Brain microvascular endothelial cell (primary cell): Measurements from ENCODE around the gene LIPT2.

Source experiments
- DNase-seq: peaks from one replicate; pipeline ENCODE4 v3.0.0-alpha.2; 2020
- H3K27ac ChIP-seq: fragments of 250-450 bp; sonication (Bioruptor Pico); 2 replicates; pipeline ENCODE4 v1.5.1; 2020; ENCODE audit warnings: mild to moderate bottlenecking, moderate library complexity
- H3K27me3 ChIP-seq: fragments of 250-450 bp; sonication (Bioruptor Pico); replicated peaks from 2 replicates; pipeline ENCODE4 v1.5.1; 2020; ENCODE audit warnings: mild to moderate bottlenecking
- H3K36me3 ChIP-seq: fragments of 250-450 bp; sonication (Bioruptor Pico); replicated peaks from 2 replicates; pipeline ENCODE4 v1.5.1; 2020; ENCODE audit warnings: mild to moderate bottlenecking
- H3K4me3 ChIP-seq: 2 replicates; pipeline ENCODE4 v1.5.1; 2011; ENCODE audit warnings: low read depth, mild to moderate bottlenecking, control low read depth, low read length, moderate library complexity
- in situ Hi-C: cut with HindIII; loops from 2 replicates; pipeline ENCODE4 v1.10.0; 2017; ENCODE audit warnings: low sequenced_read_pairs, low pct_ligation_motif_present
- TF ChIP-seq, protein P1 (sequence below): IDR thresholded peaks from 2 replicates; pipeline ENCODE4 v1.5.1; 2011; ENCODE audit warnings: low read depth, mild to moderate bottlenecking, moderate library complexity, low read length, control low read depth, inconsistent platforms; ENCODE audit errors: missing control alignments

The LIPT2 gene

DNA sequence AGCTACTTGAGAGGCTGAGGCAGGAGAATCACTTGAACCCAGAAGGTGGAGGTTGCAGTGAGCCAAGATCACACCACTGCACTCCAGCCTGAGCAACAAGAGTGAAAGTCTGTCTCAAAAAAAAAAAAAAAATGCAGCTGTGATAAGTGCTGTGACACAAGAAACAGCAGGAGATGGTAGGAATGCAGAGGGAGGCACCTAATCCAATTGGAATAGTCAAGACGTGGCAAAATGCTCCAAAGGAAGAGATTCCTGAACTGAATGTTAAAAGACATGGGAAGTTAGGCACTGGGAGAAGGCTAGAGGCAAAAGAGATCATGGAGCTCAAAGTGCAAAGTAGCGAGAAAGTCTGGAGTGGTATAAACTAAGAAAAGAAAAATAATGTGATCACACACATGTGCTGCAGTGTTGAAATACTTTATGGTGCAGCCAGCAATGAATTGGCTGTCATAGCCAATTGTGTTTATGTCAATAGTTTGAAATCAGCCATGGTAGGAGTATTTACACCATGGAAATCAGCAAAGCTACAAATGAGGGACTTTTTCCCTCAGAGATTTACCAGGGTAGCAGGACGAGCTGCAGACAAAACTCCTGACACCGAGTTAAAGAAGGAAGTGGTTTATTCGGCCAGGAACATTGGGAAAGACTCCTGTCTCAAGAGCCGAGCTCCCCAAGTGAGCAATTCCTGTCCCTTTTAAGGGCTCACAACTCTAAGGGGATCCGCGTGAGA lies 40.9 kb upstream of the LIPT2 start:
- no peak for DNase-seq
- Histone ChIP-seq H3K4me3 (no peak overlapping the region), H3K27me3 (no peaks in the 10 kb centered on the region), H3K27ac (no peak overlapping the region), H3K36me3 (no peaks in the 10 kb centered on the region)
- in situ Hi-C loops: no loop called here
- TF ChIP-seq, protein P1, sequence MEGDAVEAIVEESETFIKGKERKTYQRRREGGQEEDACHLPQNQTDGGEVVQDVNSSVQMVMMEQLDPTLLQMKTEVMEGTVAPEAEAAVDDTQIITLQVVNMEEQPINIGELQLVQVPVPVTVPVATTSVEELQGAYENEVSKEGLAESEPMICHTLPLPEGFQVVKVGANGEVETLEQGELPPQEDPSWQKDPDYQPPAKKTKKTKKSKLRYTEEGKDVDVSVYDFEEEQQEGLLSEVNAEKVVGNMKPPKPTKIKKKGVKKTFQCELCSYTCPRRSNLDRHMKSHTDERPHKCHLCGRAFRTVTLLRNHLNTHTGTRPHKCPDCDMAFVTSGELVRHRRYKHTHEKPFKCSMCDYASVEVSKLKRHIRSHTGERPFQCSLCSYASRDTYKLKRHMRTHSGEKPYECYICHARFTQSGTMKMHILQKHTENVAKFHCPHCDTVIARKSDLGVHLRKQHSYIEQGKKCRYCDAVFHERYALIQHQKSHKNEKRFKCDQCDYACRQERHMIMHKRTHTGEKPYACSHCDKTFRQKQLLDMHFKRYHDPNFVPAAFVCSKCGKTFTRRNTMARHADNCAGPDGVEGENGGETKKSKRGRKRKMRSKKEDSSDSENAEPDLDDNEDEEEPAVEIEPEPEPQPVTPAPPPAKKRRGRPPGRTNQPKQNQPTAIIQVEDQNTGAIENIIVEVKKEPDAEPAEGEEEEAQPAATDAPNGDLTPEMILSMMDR: no peak

- no peak overlapping the region for H3K27ac ChIP-seq
- TF ChIP-seq, protein P1: no peak
- no peak overlapping the region for H3K4me3 ChIP-seq
- no peaks in the 10 kb centered on the region for H3K36me3 ChIP-seq
- in situ Hi-C loops: no loop called here
- DNase-seq: no peak
- no peaks in the 10 kb centered on the region for H3K27me3 ChIP-seq
Measured at GRCh38 chr11:74533421-74533820, 39.9 kb upstream of the LIPT2 start.

DNA sequence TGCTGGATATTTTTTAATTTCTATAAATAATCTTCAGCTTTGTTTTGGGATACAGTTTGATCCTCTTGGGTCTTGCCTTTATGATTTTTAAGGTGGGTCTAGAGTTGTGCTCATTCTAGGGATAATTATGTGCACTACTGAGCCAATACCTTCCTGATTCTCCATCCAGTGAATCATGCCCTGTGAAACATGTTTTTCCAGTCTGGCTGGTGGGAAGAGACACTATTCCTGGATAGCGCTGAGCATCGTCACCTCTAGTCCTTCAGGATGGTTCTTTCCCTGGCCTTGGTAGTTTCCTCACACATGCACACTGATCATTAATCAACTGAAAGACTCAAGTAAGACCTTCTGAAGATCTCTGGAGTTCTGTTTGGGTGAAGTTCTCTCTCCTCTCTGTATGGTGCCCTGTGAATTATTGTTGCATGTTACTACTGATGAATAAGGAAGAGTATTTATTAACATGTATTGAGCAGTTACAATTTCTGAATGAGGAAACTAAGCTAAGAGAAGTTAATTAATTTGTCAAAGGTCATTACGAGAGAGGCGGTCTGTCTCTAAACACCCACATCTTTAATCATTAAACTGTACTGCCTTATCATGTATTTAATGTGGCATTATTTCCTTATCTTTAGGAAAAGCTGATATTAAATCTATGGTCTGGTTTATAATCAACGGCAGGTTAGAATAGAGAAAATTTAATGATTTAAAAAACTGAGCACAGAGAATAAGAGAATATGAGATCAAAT lies 39.1 kb upstream of the LIPT2 start:
- no peak for DNase-seq
- in situ Hi-C loops: no loop called here
- no peak overlapping the region for H3K4me3 ChIP-seq
- TF ChIP-seq, protein P1: no peak
- H3K27me3 ChIP-seq: no peaks in the 10 kb centered on the region
- no peaks in the 10 kb centered on the region for H3K36me3 ChIP-seq
- no peak overlapping the region for H3K27ac ChIP-seq

- no peak overlapping the region for H3K27ac ChIP-seq
- H3K4me3 ChIP-seq: no peak overlapping the region
- H3K36me3 ChIP-seq: no peaks in the 10 kb centered on the region
- in situ Hi-C loops: no loop called here
- H3K27me3 ChIP-seq: no peaks in the 10 kb centered on the region
- DNase-seq: no peak
- TF ChIP-seq, protein P1: no peak
Measured at GRCh38 chr11:74524978-74525377, 31.5 kb upstream of the LIPT2 start.

DNA sequence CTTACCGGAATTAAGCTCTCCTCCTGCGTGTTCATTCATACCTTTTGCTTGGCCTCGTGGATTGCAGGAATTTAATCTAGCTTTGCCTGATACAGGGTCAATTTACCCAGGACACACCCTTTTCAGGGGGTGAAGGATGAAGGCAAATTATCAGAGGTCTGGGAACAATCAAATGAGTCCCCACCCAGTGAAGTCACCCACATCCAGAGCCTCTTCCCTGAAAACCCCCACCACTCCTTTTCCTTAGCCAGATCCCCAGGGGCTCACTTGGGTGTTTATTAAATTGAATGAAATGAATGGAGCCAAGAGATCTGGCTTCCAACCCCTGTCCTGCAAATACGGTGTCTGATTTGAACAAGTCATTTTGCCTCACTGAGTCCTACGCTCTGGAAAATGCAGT lies 31.0 kb upstream of the LIPT2 start:
- no peak overlapping the region for H3K4me3 ChIP-seq
- no peak overlapping the region for H3K27ac ChIP-seq
- no peaks in the 10 kb centered on the region for H3K27me3 ChIP-seq
- TF ChIP-seq, protein P1: no peak
- no peaks in the 10 kb centered on the region for H3K36me3 ChIP-seq
- DNase-seq: no peak
- in situ Hi-C loops: no loop called here
